Forelimb muscle (tissue), 1 donor: ENCODE measurements around the gene TARS1. TPM values are rescaled to one million over a fixed set of nuclear protein-coding genes. Genes with fewer than 3 reads are reported as not detected.

Experiments used
- DNase-seq: peaks from one replicate; pipeline ENCODE4 v3.0.0-alpha.2; 2013; ENCODE audit warnings: low read depth
- polyA plus RNA-seq: library from polyadenylated mRNA; unstranded; fragments of 120-200 nt; gene quantifications from one replicate; pipeline ENCODE4 v1.2.1, GENCODE V29; 2013; ENCODE audit not compliant: insufficient read length

Gene TARS1
- polyA plus RNA-seq, 1 donor, result 83.3 TPM

- no peak for DNase-seq
Observed at GRCh38 chr5:33439905-33440481, 772 bp upstream of the TARS1 start.

GRCh38 chr5:33441241-33442177 is 744 bp downstream of the TARS1 start:
- peak; percentile 57 for DNase-seq

- DNase-seq, result no peak
Observed at GRCh38 chr5:33444542-33444941, 3.8 kb downstream of the TARS1 start.

GRCh38 chr5:33445798-33446197 is 5.0 kb downstream of the TARS1 start:
- DNase-seq, result no peak

- DNase-seq, result no peak
Observed at GRCh38 chr5:33448118-33448517, 7.4 kb downstream of the TARS1 start.

- no peak for DNase-seq
Observed at GRCh38 chr5:33457126-33457525, 16.4 kb downstream of the TARS1 start.

GRCh38 chr5:33457817-33458216 is 17.1 kb downstream of the TARS1 start:
- DNase-seq, result no peak

GRCh38 chr5:33460210-33460609 is 19.4 kb downstream of the TARS1 start:
- no peak for DNase-seq

- no peak for DNase-seq
Observed at GRCh38 chr5:33462456-33462855, 21.7 kb downstream of the TARS1 start.

- DNase-seq, result no peak
Observed at GRCh38 chr5:33465120-33465519, 24.4 kb downstream of the TARS1 start.

GRCh38 chr5:33468775-33469435 is 28.1 kb downstream of the TARS1 start:
- DNase-seq, result no peak

GRCh38 chr5:33470544-33470943 is 29.8 kb downstream of the TARS1 start:
- DNase-seq, result no peak

- no peak for DNase-seq
Observed at GRCh38 chr5:33472805-33473409, 32.1 kb downstream of the TARS1 start.

GRCh38 chr5:33474004-33474403 is 33.2 kb downstream of the TARS1 start:
- DNase-seq, result no peak

- no peak for DNase-seq
Observed at GRCh38 chr5:33474931-33475499, 34.2 kb downstream of the TARS1 start.

GRCh38 chr5:33475706-33476105 is 34.9 kb downstream of the TARS1 start:
- DNase-seq, result no peak

- DNase-seq, result no peak
Observed at GRCh38 chr5:33476992-33477391, 36.2 kb downstream of the TARS1 start.

GRCh38 chr5:33477816-33478215 is 37.1 kb downstream of the TARS1 start:
- no peak for DNase-seq

GRCh38 chr5:33479311-33479710 is 38.5 kb downstream of the TARS1 start:
- no peak for DNase-seq

- DNase-seq, result no peak
Observed at GRCh38 chr5:33480876-33481275, 40.1 kb downstream of the TARS1 start.

GRCh38 chr5:33482335-33482734 is 41.6 kb downstream of the TARS1 start:
- no peak for DNase-seq

- no peak for DNase-seq
Observed at GRCh38 chr5:33487236-33487635, 46.5 kb downstream of the TARS1 start.
